GM12878 (cell line): ENCODE measurements around the gene STKLD1. TPM values are rescaled to one million over a fixed set of nuclear protein-coding genes. Genes with fewer than 3 reads are reported as not detected.
A peak's percentile ranks its signal among the peaks of the same experiment; 100 is the strongest.

Source experiments
- BCLAF1 ChIP-seq: fragments of 450-650 bp; IDR thresholded peaks from 2 replicates; pipeline ENCODE4 v1.6.1; 2017; ENCODE audit warnings: antibody characterized with exemption, mild to moderate bottlenecking, moderate library complexity
- CBX5 ChIP-seq: sonication (generic); IDR thresholded peaks from 2 replicates; pipeline ENCODE4 v1.6.1; 2016; ENCODE audit warnings: low read depth, moderate library complexity, mild to moderate bottlenecking, inconsistent platforms
- ESRRA ChIP-seq: IDR thresholded peaks from 2 replicates; pipeline ENCODE4 v1.6.1; 2012; ENCODE audit warnings: mild to moderate bottlenecking, low read length, improper control_type of control experiment
- EZH2 ChIP-seq: IDR thresholded peaks from 2 replicates; pipeline ENCODE4 v1.6.1; 2012; ENCODE audit warnings: low read depth, mild to moderate bottlenecking, control low read depth, inconsistent platforms, low read length, borderline replicate concordance; ENCODE audit not compliant: control insufficient read depth
- FOXK2 ChIP-seq: fragments of 450-650 bp; IDR thresholded peaks from 2 replicates; pipeline ENCODE4 v1.6.1; 2017; ENCODE audit warnings: mild to moderate bottlenecking, moderate library complexity
- HDAC2 ChIP-seq: fragments of 200-600 bp; sonication (generic); IDR thresholded peaks from 2 replicates; pipeline ENCODE4 v1.6.1; 2017
- HDGF ChIP-seq: fragments of 450-650 bp; IDR thresholded peaks from 2 replicates; pipeline ENCODE4 v1.6.1; 2016; ENCODE audit warnings: antibody characterized with exemption
- MEF2B ChIP-seq: fragments of 450-650 bp; IDR thresholded peaks from 2 replicates; pipeline ENCODE4 v1.6.1; 2018; ENCODE audit warnings: mild to moderate bottlenecking, moderate library complexity; ENCODE audit not compliant: partially characterized antibody, poor library complexity, severe bottlenecking
- NBN ChIP-seq: fragments of 450-650 bp; IDR thresholded peaks from 2 replicates; pipeline ENCODE4 v1.6.1; 2016
- NFIC ChIP-seq: IDR thresholded peaks from 2 replicates; pipeline ENCODE4 v1.6.1; 2012; ENCODE audit warnings: low read depth, mild to moderate bottlenecking, inconsistent platforms, low read length, moderate library complexity
- NFYB ChIP-seq: IDR thresholded peaks from 2 replicates; pipeline ENCODE4 v1.6.1; 2011; ENCODE audit warnings: low read depth, mild to moderate bottlenecking, low read length, improper control_type of control experiment, moderate library complexity; ENCODE audit not compliant: insufficient read depth
- NR2C1 ChIP-seq: fragments of 450-650 bp; IDR thresholded peaks from 2 replicates; pipeline ENCODE4 v1.6.1; 2017; ENCODE audit warnings: antibody characterized with exemption, mild to moderate bottlenecking, moderate library complexity
- POU2F2 ChIP-seq: IDR thresholded peaks from 3 replicates; pipeline ENCODE4 v1.6.1; 2011; ENCODE audit warnings: low read depth, mild to moderate bottlenecking, low read length, borderline replicate concordance
- RUNX3 ChIP-seq: IDR thresholded peaks from 2 replicates; pipeline ENCODE4 v1.6.1; 2012; ENCODE audit warnings: low read length, inconsistent platforms
- TBL1XR1 ChIP-seq: IDR thresholded peaks from 2 replicates; pipeline ENCODE4 v1.6.1; 2012; ENCODE audit warnings: low read depth, low read length, improper control_type of control experiment
- ZBTB4 ChIP-seq: fragments of 450-650 bp; formaldehyde crosslinking; IDR thresholded peaks from 2 replicates; pipeline ENCODE4 v1.4.0; 2022; ENCODE audit warnings: mild to moderate bottlenecking, moderate library complexity
- ZNF24 ChIP-seq: fragments of 450-650 bp; IDR thresholded peaks from 2 replicates; pipeline ENCODE4 v1.6.1; 2017; ENCODE audit warnings: antibody characterized with exemption, mild to moderate bottlenecking
- ZNF592 ChIP-seq: fragments of 450-650 bp; IDR thresholded peaks from 2 replicates; pipeline ENCODE4 v1.6.1; 2017; ENCODE audit warnings: mild to moderate bottlenecking, moderate library complexity
- polyA plus RNA-seq, 11 experiments: library from polyadenylated mRNA; depleted of rRNA in 4 of 11; unstranded in 6 of 11; stranded (reverse) in 5 of 11; fragments of >200 nt; fragmentation: Nextera tagmentation in 4 of 11; fragmentation: Illumina TruSeq in 1 of 11; extraction: Ambion mirVana in 4 of 11; extraction: Trizol in 1 of 11; gene quantifications; 1 replicate in 1 of 11; 2 replicates in 10 of 11; pipeline versions ENCODE4 v1.2.1 to v1.2.3, GENCODE V29; 2011 to 2016; ENCODE audit warnings: inconsistent platforms in 2 of 11, missing spikeins in 2 of 11, low read depth in 1 of 11
- total RNA-seq, 4 experiments: library from RNA; depleted of rRNA in 3 of 4; stranded (reverse); fragments of >200 nt in 3 of 4; fragmentation: Illumina TruSeq in 1 of 4; extraction: Trizol in 1 of 4; gene quantifications; 2 replicates each; pipeline versions ENCODE4 v1.2.1 to v1.2.3, GENCODE V29; 2013 to 2021

Gene STKLD1
- total and polyA plus RNA-seq, 10 of the 15 experiments (the other 5 are each of a cell fraction or from before 2014, with no cell fraction given): 0.07 to 0.40 (median 0.29) TPM; not detected in 4

- TF ChIP-seq TBL1XR1 (no peak), CBX5 (no peak), HDAC2 (no peak), NFYB (peak; percentile 73), POU2F2 (peak; percentile 62; the same call in 2 of the 3 replicates), NFIC (no peak), ZBTB4 (no peak), FOXK2 (no peak), HDGF (no peak), ZNF592 (no peak), ESRRA (no peak), EZH2 (no peak), NR2C1 (peak; percentile 56), NBN (no peak), BCLAF1 (0 out of 2 replicates have a peak, but pooled peaks have one; percentile 42), MEF2B (no peak), RUNX3 (peak; percentile 58), ZNF24 (no peak)
Measured at GRCh38 chr9:133375724-133376654, at the start of gene STKLD1, which contains the start of gene SURF4 (continued).
